H1 (cell line): ENCODE data around the gene NXN. TPM values are rescaled to one million over a fixed set of nuclear protein-coding genes. Genes with fewer than 3 reads are reported as not detected.

Source experiments
- CTCF ChIA-PET: fragments of 300-600 bp; sonication (Branson Sonifier 250); formaldehyde crosslinking; loops from one replicate; lab custom pipeline; 2021; ENCODE audit not compliant: partially characterized antibody; lab: Charles Lee
- POLR2A ChIA-PET: fragments of 300-600 bp; sonication (Branson Sonifier 250); formaldehyde crosslinking; loops from one replicate; lab custom pipeline; 2021; ENCODE audit warnings: inconsistent platforms; ENCODE audit not compliant: partially characterized antibody; lab: Charles Lee
- DNase-seq, 2 experiments: peaks; one replicate each; pipeline versions ENCODE4 v3.0.0 to v3.0.0-alpha.2; 2010 to 2022; ENCODE audit warnings: low spot score in 2 of 2, low read depth in 1 of 2, mixed read lengths in 1 of 2
- FAIRE-seq: peaks from 2 replicates; lab custom pipeline; 2011; peaks lifted over from hg19 to GRCh38; lab: Jason Lieb, UNC
- H2AFZ ChIP-seq: 2 replicates; pipeline ENCODE4 v1.8.1; 2012; ENCODE audit warnings: low read length, inconsistent platforms
- H2AK5ac ChIP-seq: 2 replicates; pipeline ENCODE4 v1.6.1; 2013; ENCODE audit warnings: low read depth, low read length
- H2BK120ac ChIP-seq: replicated peaks from 2 replicates; pipeline ENCODE3; 2013; ENCODE audit warnings: low read depth, low read length, inconsistent platforms
- H2BK12ac ChIP-seq: 2 replicates; pipeline ENCODE4 v1.6.1; 2013; ENCODE audit warnings: low read depth, low read length
- H2BK15ac ChIP-seq: 2 replicates; pipeline ENCODE4 v1.6.1; 2013; ENCODE audit warnings: low read length
- H2BK20ac ChIP-seq: 2 replicates; pipeline ENCODE4 v1.6.1; 2013; ENCODE audit warnings: low read length
- H2BK5ac ChIP-seq: 2 replicates; pipeline ENCODE4 v1.6.1; 2013; ENCODE audit warnings: low read depth, low read length
- H3K14ac ChIP-seq: 2 replicates; pipeline ENCODE4 v1.6.1; 2013; ENCODE audit warnings: inconsistent platforms; ENCODE audit not compliant: insufficient read length
- H3K18ac ChIP-seq: 2 replicates; pipeline ENCODE4 v1.6.1; 2013; ENCODE audit warnings: low read length; ENCODE audit errors: extremely low read depth
- H3K23ac ChIP-seq: 2 replicates; pipeline ENCODE4 v1.6.1; 2013; ENCODE audit warnings: inconsistent platforms; ENCODE audit not compliant: insufficient read length
- H3K23me2 ChIP-seq: 2 replicates; pipeline ENCODE4 v1.6.1; 2013; ENCODE audit warnings: low read depth, low read length
- H3K27ac ChIP-seq: 2 replicates; pipeline ENCODE4 v1.6.1; 2011; ENCODE audit warnings: low read depth, low read length, inconsistent platforms
- H3K27me3 ChIP-seq, 4 experiments: replicated peaks in 1 of 4; 1 replicate in 1 of 4; 2 replicates in 3 of 4; pipeline versions ENCODE4 v1.6.1 to v1.8.1; 2011 to 2013; ENCODE audit warnings: low read length in 3 of 4, mild to moderate bottlenecking in 3 of 4, inconsistent platforms in 2 of 4, mixed read lengths in 2 of 4, moderate library complexity in 1 of 4; ENCODE audit not compliant: control insufficient read depth in 3 of 4, insufficient read depth in 3 of 4; ENCODE audit errors: extremely low read depth in 1 of 4
- H3K36me3 ChIP-seq, 4 experiments: 2 replicates each; pipeline versions ENCODE4 v1.6.1 to v1.8.1; 2011 to 2013; ENCODE audit warnings: mild to moderate bottlenecking in 4 of 4, low read length in 3 of 4, moderate library complexity in 2 of 4, control low read depth in 1 of 4, inconsistent platforms in 1 of 4; ENCODE audit not compliant: insufficient read depth in 4 of 4, control insufficient read depth in 2 of 4
- H3K4ac ChIP-seq: replicated peaks from 2 replicates; pipeline ENCODE3; 2013; ENCODE audit warnings: low read length, low read depth, mixed read lengths, inconsistent platforms; ENCODE audit not compliant: insufficient read length
- H3K4me1 ChIP-seq, 4 experiments: replicated peaks in 1 of 4; 1 replicate in 1 of 4; 2 replicates in 3 of 4; pipeline versions ENCODE4 v1.6.1 to v1.8.1; 2011 to 2013; ENCODE audit warnings: low read length in 3 of 4, inconsistent platforms in 2 of 4, mixed read lengths in 1 of 4; ENCODE audit not compliant: insufficient read depth in 4 of 4, control insufficient read depth in 3 of 4
- H3K4me2 ChIP-seq, 2 experiments: 2 replicates each; pipeline versions ENCODE4 v1.6.1 to v1.8.1; 2011 to 2013; ENCODE audit warnings: low read depth in 2 of 2, low read length in 2 of 2, control low read depth in 1 of 2, inconsistent platforms in 1 of 2, mild to moderate bottlenecking in 1 of 2; ENCODE audit not compliant: insufficient read depth in 1 of 2
- H3K4me3 ChIP-seq, 4 experiments: fragments of 200-600, 300-600 bp in 1 of 4; sonication (generic), shearing (Covaris generic), sonication (Bioruptor Twin) in 1 of 4; 2 replicates each; pipeline versions ENCODE4 v1.5.1 to v1.8.1; 2011 to 2016; ENCODE audit warnings: low read length in 4 of 4, low read depth in 3 of 4, control low read depth in 2 of 4, inconsistent platforms in 2 of 4, mild to moderate bottlenecking in 2 of 4, mixed read lengths in 1 of 4, moderate library complexity in 1 of 4; ENCODE audit not compliant: insufficient read depth in 2 of 4; ENCODE audit errors: extremely low read depth in 1 of 4
- H3K56ac ChIP-seq: replicated peaks from 2 replicates; pipeline ENCODE3; 2013; ENCODE audit warnings: low read depth, mild to moderate bottlenecking, mixed read lengths, low read length, inconsistent platforms; ENCODE audit not compliant: insufficient read length
- H3K79me1 ChIP-seq: 2 replicates; pipeline ENCODE4 v1.6.1; 2013; ENCODE audit warnings: low read depth, low read length, control low read depth
- H3K79me2 ChIP-seq, 2 experiments: 2 replicates each; pipeline versions ENCODE4 v1.6.1 to v1.8.1; 2012 to 2013; ENCODE audit warnings: low read length in 2 of 2, mild to moderate bottlenecking in 2 of 2, inconsistent platforms in 1 of 2; ENCODE audit not compliant: insufficient read depth in 2 of 2, control insufficient read depth in 1 of 2
- H3K9ac ChIP-seq, 4 experiments: replicated peaks in 1 of 4; 1 replicate in 1 of 4; 2 replicates in 3 of 4; pipeline versions ENCODE4 v1.6.1 to v1.8.1; 2011 to 2013; ENCODE audit warnings: low read depth in 3 of 4, low read length in 3 of 4, control low read depth in 2 of 4, mild to moderate bottlenecking in 2 of 4, moderate library complexity in 2 of 4, inconsistent platforms in 1 of 4; ENCODE audit errors: extremely low read depth in 1 of 4
- H3K9me3 ChIP-seq, 2 experiments: 2 replicates each; pipeline versions ENCODE4 v1.6.1 to v1.8.1; 2012 to 2013; ENCODE audit warnings: mild to moderate bottlenecking in 2 of 2, moderate library complexity in 2 of 2, control low read depth in 1 of 2, inconsistent platforms in 1 of 2, low read depth in 1 of 2, low read length in 1 of 2, mixed read lengths in 1 of 2; ENCODE audit not compliant: insufficient read depth in 2 of 2
- H4K20me1 ChIP-seq, 2 experiments: replicated peaks in 1 of 2; 2 replicates each; pipeline versions ENCODE3 to v1.8.1; 2011 to 2013; ENCODE audit warnings: inconsistent platforms in 2 of 2, low read length in 2 of 2, mild to moderate bottlenecking in 1 of 2; ENCODE audit not compliant: insufficient read depth in 2 of 2, control insufficient read depth in 1 of 2
- H4K5ac ChIP-seq: 2 replicates; pipeline ENCODE4 v1.6.1; 2013; ENCODE audit warnings: low read length, low read depth, mixed read lengths, inconsistent platforms; ENCODE audit not compliant: insufficient read length
- H4K8ac ChIP-seq: 2 replicates; pipeline ENCODE4 v1.8.0; 2013; ENCODE audit warnings: mild to moderate bottlenecking, moderate library complexity, low read length, inconsistent platforms; ENCODE audit not compliant: insufficient read depth; ENCODE audit errors: extremely low read depth
- H4K91ac ChIP-seq: replicated peaks from 2 replicates; pipeline ENCODE3; 2013; ENCODE audit warnings: low read length, mixed read lengths, inconsistent platforms; ENCODE audit not compliant: insufficient read length
- ASH2L ChIP-seq: fragments of 200-600, 300-600 bp; sonication (generic); IDR thresholded peaks from one replicate; pipeline ENCODE4 v1.7.1; 2017; ENCODE audit warnings: low read length
- BCL11A ChIP-seq, 2 experiments: IDR thresholded peaks; one replicate each; pipeline ENCODE4 v1.6.1; 2011; ENCODE audit warnings: low read depth in 2 of 2, low read length in 2 of 2, mild to moderate bottlenecking in 2 of 2
- CHD1 ChIP-seq: IDR thresholded peaks from 2 replicates; pipeline ENCODE4 v1.6.1; 2012; ENCODE audit warnings: low read depth, low read length, improper control_type of control experiment
- GABPA ChIP-seq: IDR thresholded peaks from 2 replicates; pipeline ENCODE4 v1.6.1; 2011; ENCODE audit warnings: mild to moderate bottlenecking, low read length, moderate library complexity, borderline replicate concordance; ENCODE audit not compliant: insufficient read depth
- GTF2F1 ChIP-seq: IDR thresholded peaks from 2 replicates; pipeline ENCODE4 v1.6.1; 2012; ENCODE audit warnings: low read depth, low read length, improper control_type of control experiment, borderline replicate concordance
- PHF8 ChIP-seq: fragments of 200-600 bp; sonication (generic); conservative IDR thresholded peaks from 2 replicates; pipeline ENCODE4 v1.7.1; 2012; ENCODE audit warnings: low read depth, mild to moderate bottlenecking, inconsistent platforms, low read length, moderate library complexity
- POLR2A ChIP-seq, 2 experiments: IDR thresholded peaks; 1 replicate in 1 of 2; 2 replicates in 1 of 2; pipeline ENCODE4 v1.6.1; 2011; ENCODE audit warnings: low read depth in 2 of 2, low read length in 2 of 2, mild to moderate bottlenecking in 2 of 2; ENCODE audit errors: control extremely low read depth in 1 of 2
- SIRT6 ChIP-seq: IDR thresholded peaks from one replicate; pipeline ENCODE4 v1.7.1; 2012; ENCODE audit warnings: low read length, inconsistent platforms
- YY1 ChIP-seq: IDR thresholded peaks from 2 replicates; pipeline ENCODE4 v1.6.1; 2011; ENCODE audit warnings: low read depth, mild to moderate bottlenecking, low read length
- ZNF274 ChIP-seq: IDR thresholded peaks from 2 replicates; pipeline ENCODE4 v1.7.0; 2012; ENCODE audit warnings: low read length, borderline replicate concordance; ENCODE audit errors: extremely low read depth
- WGBS, 2 experiments: shearing (Covaris generic) in 1 of 2; methylation state at CpG; one replicate each; pipeline versions ENCODE4 v1.1.6 to v1.1.7; 2013 to 2015; ENCODE audit warnings: low lambda C conversion rate in 2 of 2, mixed read lengths in 2 of 2, inconsistent platforms in 1 of 2, low coverage in 1 of 2, missing lambda C conversion rate in 1 of 2; ENCODE audit not compliant: insufficient replicate concordance in 2 of 2, insufficient coverage in 1 of 2, insufficient read length in 1 of 2; ENCODE audit errors: extremely low coverage in 1 of 2, missing lambda C conversion rate in 1 of 2; 5-methylcytosine and 5-hydroxymethylcytosine counted together
- polyA plus RNA-seq, 7 experiments: library from polyadenylated mRNA; depleted of rRNA in 3 of 7; stranded (reverse) in 5 of 7; unstranded in 2 of 7; fragments of >200 nt in 5 of 7; fragments of 200-250 nt in 2 of 7; gene quantifications; 1 replicate in 5 of 7; 2 replicates in 1 of 7; 4 replicates in 1 of 7; pipeline versions ENCODE4 v1.2.1 to v1.2.3, GENCODE V29; 2011 to 2013; ENCODE audit warnings: missing spikeins in 2 of 7, mixed read lengths in 2 of 7
- total RNA-seq: library from RNA; stranded (reverse); fragmentation: NEBNext Ultra II Directional; extraction: Animal tissue kit (Norgen Biotek cat#: 25700); gene quantifications from 2 replicates; pipeline ENCODE4 v1.2.1, GENCODE V29; 2021

The NXN gene
- total and polyA plus RNA-seq, 2 of the 8 experiments (the other 6 are each of a cell fraction or from before 2014, with no cell fraction given), result 94.1 to 107 TPM

GRCh38 chr17:1021147-1021546 is 41.6 kb upstream of the NXN start:
- Histone ChIP-seq H3K9me3 (no peaks in the 10 kb centered on the region), H3K23me2 (no peaks in the 10 kb centered on the region), H4K8ac (no peak overlapping the region; the same call in 1 of the 2 replicates), H3K56ac (no peak overlapping the region), H2AFZ (no peak overlapping the region), H3K9ac (no peak overlapping the region), H2BK15ac (no peak overlapping the region), H3K27ac (no peak overlapping the region), H4K5ac (no peak overlapping the region), H3K27me3 (no peaks in the 10 kb centered on the region), H3K79me1 (no peaks in the 10 kb centered on the region), H3K79me2 (no peaks in the 10 kb centered on the region), H3K36me3 (no peaks in the 10 kb centered on the region), H4K20me1 (peaks cover 0 to 2% of the 10 kb centered on the region in 2 experiments), H2AK5ac (no peak overlapping the region), H3K4me1 (no peaks in the 10 kb centered on the region), H2BK120ac (no peak overlapping the region), H3K23ac (no peak overlapping the region), H3K4ac (no peak overlapping the region), H3K14ac (no peak overlapping the region), H3K18ac (no peak overlapping the region), H2BK5ac (no peak overlapping the region), H2BK12ac (peak overlapping the region; percentile 14; the same call in 1 of the 2 replicates), H4K91ac (no peak overlapping the region), H3K4me2 (no peak overlapping the region), H2BK20ac (no peak overlapping the region), H3K4me3 (no peak overlapping the region)
- ChIA-PET CTCF (interaction anchor here (0.5 to 1.0 kb wide), 3 partner anchors 23 to 150 kb away, joined by 3 to 6 read pairs (median 5); no protein-coding TSS in a partner anchor), POLR2A (interaction anchor here (1.5 kb wide), 1 partner anchor 17 kb away, joined by 3 read pairs; no protein-coding TSS in a partner anchor)
- TF ChIP-seq CHD1 (no peak), BCL11A (IDR thresholded peaks at IDR 0.05; ENCODE audit: low read depth in 2 of 2, low read length in 2 of 2) (no peak), SIRT6 (no peak), YY1 (no peak), ZNF274 (no peak), PHF8 (no peak), POLR2A (IDR thresholded peaks at IDR 0.05; ENCODE audit: control extremely low read depth in 1 of 2, low read depth in 2 of 2, low read length in 2 of 2) (no peak), GABPA (no peak), ASH2L (no peak), GTF2F1 (no peak)
- FAIRE-seq, result no peak
- DNase-seq, result no peak
- 93% methylated on average over 13 of the region's 17 CpGs; no CpG with 5 or more reads in 1 of the 2 experiments for WGBS, 2 experiments
